ENCODE measurements around the gene ACTG1. TPM values are rescaled to one million over a fixed set of nuclear protein-coding genes. Genes with fewer than 3 reads are reported as not detected.
"Not testable (repeated sequence)": the region's sequence is repeated elsewhere in the genome, so short reads cannot be mapped to it uniquely, and the experiment has no call there.

ACTG1 gene
- total RNA-seq, 1 donor from 2014 or later = 3,857 TPM

DNA sequence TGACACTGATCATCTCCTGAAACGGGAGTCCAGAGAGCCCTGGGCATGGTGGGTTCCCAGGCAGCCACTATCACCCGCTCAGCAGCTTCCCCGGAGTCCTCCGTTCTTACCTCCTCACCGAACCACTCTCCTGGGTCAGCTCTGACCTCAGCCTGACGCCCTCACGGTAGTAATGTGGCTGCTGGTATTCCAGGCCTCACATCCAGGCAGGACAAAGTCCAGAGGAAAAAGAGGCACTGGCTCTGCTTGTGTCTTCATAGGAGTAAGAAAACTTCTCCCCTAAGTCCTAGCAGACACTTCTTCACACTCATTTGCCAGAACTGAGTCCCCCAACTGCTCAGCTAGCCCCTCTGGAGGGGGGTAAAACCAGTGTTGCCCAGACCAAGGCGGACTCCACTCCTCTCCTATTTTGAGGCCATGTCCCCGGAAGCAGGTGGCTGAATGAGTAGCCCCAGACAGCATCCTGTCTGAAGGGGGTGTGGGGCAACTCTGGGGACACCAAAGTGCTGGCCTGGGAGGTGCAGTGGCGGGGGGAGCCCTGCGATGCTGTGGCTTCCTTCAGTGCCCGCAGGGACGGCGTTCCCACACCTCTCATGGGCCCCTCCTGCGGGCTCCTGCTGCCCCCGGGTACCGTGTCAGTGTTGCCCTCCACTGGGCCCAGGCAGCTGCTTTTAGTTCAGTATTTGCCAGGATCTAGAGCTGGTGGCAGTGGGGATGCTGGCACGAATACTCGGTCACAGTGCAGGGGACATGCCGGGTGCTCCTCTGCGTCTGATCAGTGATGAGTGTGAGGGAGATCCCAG, 20.9 kb upstream of the ACTG1 start:
- DNase-seq (ENCODE audit: low spot score) = no peak

DNA sequence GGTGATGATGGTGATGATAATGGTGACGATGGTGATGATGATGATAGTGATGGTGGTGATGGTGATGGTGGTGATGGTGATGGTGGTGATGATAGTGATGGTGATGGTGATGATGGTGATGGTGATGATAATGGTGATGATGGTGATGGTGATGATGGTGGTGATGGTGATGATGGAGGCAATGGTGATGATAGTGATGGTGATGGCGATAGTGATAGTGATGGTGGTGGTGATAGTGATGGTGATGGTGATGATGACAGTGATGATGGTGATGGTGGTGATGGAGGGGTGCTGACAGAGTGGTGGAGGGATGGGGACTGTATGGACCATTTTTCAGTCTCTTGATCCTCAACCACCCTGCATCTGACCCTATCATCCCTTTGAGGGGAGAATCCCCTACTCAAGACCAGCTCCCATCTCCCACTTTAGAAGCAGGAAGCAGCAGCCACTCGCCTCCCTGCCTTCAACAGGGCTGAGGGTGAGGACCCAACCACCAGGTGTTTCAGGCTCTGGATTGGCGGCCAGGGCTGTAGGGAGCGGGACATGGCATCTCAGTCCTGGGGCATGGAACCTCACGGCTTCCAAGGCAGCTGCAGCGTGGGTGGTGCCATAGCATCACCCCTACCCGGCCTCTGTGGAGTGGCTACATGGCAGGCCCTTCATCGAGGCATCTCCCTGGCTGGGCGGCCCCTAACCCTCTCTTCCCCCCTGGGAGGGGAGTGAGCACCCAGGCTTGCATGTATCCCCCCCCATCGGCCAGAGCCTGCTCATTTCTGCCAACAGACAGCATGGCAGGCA, 20.1 kb upstream of the ACTG1 start:
- DNase-seq (ENCODE audit: low spot score) = no peak

DNA sequence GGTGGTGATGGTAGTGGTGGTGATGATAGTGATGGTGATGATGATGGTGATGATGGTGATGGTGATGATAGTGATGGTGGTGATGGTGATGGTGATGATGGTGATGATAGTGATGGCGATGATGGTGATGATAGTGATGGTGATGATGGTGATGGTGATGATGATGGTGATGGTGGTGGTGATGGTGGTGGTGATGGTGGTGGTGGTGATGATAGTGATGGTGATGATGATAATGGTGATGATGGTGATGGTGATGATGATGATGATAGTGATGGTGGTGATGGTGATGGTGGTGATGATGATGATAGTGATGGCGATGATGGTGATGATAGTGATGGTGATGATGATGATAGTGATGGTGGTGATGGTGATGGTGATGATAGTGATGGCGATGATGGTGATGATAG, 19.4 kb upstream of the ACTG1 start:
- DNase-seq (ENCODE audit: low spot score) = not testable (repeated sequence)

DNA sequence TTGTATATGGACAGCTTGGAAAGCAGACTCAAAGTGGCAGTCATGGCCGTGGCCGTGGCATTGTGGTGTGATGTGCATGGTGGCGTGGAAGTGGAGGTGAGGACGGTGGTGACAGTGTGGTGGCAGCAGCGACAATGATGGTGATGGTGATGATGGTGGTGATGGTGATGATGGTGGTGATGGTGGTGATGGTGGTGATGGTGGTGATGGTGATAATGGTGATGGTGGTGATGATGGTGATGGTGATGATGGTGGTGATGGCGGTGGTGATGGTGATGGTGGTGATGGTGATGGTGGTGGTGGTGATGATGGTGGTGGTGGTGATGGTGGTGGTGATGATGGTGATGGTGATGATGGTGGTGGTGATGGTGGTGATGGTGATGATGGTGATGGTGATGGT, 18.4 kb upstream of the ACTG1 start:
- DNase-seq (ENCODE audit: low spot score) = not testable (repeated sequence)

DNA sequence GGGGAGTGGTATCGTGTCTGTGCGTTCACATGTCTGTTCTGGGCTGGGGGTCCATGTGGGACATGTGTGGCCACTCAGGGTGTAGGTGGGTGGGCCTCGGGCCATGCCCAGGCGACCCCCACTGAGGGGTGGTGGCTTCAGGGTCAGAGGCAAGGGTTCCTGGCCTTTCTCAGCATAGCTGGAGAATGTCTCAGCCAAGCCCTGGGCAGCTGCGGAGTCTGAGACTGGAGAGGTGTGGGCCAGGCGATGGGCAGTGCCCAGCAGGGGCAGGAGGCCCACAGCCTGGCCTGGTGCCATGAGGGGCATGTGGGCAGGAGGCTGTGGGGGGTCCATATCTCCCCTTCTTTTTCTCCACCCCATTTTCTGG, 16.8 kb upstream of the ACTG1 start:
- DNase-seq (ENCODE audit: low spot score) = no peak

DNA sequence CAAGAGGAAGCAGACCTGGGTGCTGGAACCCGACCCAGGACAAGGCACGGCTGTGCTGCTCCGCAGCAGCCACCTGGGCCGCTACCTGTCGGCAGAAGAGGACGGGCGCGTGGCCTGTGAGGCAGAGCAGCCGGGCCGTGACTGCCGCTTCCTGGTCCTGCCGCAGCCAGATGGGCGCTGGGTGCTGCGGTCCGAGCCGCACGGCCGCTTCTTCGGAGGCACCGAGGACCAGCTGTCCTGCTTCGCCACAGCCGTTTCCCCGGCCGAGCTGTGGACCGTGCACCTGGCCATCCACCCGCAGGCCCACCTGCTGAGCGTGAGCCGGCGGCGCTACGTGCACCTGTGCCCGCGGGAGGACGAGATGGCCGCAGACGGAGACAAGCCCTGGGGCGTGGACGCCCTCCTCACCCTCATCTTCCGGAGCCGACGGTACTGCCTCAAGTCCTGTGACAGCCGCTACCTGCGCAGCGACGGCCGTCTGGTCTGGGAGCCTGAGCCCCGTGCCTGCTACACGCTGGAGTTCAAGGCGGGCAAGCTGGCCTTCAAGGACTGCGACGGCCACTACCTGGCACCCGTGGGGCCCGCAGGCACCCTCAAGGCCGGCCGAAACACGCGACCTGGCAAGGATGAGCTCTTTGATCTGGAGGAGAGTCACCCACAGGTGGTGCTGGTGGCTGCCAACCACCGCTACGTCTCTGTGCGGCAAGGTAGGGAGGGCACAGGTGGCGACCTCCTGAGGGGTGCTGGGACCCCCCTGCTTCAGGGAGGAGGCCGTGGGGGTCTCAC, 16.2 kb upstream of the ACTG1 start:
- DNase-seq (ENCODE audit: low spot score) = no peak

DNA sequence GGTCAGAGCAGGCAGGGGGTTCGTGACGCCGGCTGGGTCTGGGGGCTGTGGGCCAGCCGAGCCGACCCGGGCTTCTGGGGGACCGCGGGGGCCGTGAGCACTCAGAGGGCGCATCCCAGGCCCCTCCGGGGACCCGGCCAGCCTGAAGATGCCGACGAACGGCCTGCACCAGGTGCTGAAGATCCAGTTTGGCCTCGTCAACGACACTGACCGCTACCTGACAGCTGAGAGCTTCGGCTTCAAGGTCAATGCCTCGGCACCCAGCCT, 15.7 kb upstream of the ACTG1 start:
- no peak for DNase-seq (ENCODE audit: low spot score)

DNA sequence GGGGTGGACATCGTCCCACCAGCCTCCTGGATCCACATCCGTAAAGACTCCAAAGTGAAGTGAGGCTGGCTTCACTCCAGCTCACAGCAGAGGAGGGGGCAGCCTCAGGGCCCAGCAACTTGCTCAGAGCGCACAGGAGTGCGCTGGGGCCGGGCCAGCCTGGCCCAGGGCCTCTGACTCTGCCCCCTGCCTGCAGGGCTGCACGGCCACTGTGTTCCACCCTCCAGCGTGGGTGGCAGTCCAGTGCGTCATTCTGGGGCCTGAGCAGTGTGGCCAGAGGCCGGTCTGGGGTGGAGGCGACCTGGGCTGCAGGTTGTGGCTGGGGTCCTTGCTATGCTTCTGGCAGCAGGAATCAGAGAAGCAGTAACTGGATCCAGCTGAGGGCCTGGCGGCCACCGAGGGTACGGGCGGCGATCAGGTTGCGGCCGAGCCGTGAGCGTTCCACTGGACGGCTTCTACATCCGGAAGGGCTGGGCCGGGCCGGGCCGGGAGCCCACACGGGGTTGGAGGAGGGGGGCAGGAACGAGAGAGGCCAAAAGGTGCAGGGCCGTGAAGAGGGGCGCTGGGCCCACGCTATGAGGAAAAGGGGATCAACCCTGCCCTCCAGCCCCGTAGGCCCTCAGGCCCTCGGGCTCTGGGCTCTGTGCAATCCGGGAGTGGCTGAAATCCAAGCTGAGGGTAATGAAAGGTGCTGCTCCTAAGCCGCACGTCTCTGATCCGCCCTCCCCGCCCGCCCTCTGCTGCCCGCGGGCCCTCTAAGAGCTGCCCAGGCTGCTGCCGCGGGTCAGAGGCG, 15.2 kb upstream of the ACTG1 start, which contains the start of gene FSCN2:
Gene FSCN2, plus strand, starts transcription at position 787 of the 793 bp plus-strand sequence. CDS start 155 bp downstream, outside the sequence.
- no peak for DNase-seq (ENCODE audit: low spot score)

DNA sequence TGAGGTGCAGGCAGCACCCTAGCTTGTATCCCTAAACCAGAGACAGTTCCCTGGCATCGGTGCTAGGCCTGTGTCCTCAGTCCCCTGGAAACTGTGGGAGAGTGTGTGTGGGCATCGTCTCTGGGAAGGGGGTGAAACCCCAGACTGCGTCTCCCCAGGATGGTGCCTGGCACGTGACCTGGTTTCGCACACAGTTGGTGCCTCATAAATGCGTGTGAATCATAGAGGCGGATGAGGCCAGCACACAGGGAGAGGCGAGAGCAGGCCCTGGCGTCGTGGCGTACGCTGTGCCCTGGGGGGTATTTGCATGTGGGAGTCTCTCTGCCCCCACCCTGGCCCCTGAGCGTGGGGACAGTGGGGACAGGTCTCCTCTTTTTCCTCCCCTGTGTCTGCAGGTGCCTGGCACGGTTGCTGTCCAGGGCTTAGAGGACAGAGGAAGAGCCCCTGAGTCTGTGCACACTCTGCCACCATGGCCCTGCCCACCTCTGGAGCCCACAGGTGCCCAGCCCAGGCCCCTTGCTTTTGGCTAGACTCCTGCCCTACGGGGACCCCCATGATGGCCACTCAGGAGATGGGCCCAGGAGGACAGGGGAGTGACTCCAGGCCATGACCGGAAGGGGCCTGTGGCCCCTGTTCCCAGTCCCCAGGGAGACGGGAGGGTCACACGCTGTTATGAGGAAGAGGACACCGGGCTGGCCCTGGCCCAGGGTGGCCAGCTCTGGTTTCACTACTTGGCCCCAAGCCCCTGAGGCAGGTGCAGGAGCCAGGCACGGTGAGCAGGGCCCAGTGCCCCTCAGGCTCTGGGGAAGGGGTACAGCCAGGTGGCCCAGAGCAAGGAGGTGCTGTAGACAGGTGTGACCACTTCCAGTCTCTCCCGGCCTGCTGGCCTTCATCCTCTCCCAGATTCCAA, 14.3 kb upstream of the ACTG1 start:
- DNase-seq (ENCODE audit: low spot score) = no peak

DNA sequence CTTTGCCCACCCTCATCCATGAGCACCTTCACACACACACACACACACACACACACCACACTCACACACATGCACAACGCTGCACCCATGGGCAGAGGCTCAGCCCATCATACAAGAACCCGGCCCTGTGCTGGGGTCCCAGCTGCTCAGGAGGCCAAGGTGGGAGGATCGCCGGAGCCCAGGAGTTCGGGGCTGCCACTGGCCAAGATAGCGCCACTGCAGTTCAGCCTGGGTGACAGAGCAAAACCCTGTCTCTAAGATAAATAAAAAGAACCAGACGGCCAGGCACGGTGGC, 12.2 kb upstream of the ACTG1 start:
- no peak for DNase-seq (ENCODE audit: low spot score)

DNA sequence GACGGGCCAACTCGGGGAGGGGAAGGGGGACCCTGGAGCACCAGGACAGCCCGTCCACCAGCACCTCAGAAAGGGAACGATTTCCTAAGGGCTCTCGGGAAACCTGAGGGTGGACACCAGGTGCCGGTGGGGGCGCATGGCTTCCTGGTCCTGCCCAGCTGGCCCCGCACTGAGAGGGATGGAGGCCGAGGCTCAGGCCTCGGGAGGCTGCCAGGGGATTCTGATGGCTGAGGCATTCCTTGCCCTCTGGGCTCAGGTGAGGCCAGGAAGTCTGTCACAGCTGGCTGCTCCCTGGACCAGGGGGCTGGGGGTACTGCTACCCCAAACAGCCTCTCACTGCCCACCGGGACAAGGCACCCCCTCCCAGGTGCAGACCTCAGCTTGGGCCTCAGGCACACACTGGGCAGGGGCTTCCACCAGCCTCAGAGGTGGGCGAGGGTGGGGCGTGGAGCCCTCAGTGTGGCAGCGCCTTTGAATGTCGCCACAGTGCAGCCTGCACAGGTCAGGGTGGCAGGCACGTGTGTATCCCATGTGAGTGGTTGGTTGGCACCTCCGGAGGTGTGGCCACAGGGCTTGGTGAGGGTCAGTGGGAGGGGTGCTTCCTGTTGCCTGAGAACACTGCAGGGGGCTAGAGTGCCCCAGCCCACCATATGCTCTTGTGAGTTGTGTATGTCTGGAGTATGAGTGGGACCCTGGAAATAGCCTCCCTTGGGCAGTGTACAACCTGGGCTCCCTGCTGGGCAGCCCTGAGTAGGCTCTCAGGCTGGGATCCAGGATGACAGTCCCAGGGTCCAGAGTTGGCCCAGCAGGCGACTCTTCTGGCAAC, 11.7 kb upstream of the ACTG1 start:
- no peak for DNase-seq (ENCODE audit: low spot score)

DNA sequence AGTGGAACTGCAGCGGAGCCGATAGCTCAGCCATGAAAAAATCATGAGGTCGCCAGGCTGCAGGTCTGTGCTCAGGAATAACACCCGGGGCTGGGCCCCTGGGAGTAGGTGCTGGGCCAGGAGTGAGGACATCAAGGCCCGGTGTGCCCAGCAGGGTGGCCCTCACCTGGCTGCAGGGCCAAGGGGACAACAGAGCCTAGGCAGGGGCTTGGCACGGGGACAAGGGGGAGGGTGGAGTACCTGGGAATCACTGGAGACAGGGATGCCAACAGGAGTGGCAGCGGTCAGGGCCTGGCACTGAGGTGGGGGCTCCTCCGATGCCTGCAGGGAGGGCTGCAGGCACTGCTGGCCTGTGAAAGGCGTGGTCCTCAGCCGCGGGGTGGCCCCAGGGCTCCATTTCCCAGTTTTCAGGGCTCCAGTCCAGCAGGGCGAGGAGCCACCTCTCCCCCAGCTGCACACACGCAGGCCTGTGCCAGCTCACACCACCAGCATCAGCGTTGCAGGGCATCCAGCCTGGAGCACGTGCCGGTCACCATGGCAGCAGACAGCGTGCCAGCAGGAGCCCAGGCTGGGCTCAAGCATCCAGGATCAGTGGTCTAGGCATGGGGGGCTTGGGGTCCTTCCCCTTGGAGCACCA, 10.9 kb upstream of the ACTG1 start:
- no peak for DNase-seq (ENCODE audit: low spot score)

DNA sequence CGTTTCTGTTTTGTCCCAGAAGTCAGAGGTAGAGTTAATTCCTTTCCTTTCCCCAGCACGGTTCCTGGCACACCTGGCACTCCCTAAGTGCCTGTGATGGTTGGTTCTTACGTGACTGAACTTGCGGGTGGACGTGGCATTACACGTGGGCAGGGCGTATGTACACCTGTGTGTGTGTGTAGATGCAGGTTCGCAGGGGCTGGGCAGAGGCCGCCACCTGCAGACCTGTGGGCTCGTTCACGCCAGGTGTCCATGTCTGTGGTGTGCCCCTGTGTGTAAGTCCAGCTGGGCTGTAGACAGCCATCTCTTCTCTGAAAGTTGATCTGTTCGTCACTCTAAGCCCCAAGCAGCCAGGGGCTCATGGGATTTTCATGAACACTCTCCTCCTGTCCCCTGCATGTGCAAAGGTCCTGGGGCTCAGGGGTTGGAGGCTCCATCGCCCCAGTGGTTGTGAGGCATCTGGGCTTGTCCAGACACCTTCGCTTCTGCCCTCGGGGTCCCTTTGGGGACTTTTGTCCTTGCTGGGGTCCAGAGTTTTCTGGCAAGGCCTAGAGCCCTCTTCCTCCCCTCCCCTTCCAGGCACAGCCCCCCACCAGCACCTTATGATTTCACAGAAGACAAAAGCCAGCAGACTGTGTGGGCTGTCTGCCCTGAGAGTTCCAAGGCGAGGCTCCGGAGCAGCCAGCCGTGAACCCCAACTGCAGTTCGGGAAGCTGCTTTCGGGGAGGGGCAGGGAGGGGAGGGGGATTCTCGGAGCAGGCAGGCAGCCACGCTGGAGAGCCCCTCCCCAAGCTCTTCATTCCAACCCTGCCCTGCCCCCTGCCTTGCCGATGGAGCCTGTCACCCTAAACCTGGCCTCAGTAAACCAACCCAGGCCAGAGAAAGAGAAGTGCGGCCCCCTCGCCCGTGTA, 10.1 kb upstream of the ACTG1 start:
- no peak for DNase-seq (ENCODE audit: low spot score)

DNA sequence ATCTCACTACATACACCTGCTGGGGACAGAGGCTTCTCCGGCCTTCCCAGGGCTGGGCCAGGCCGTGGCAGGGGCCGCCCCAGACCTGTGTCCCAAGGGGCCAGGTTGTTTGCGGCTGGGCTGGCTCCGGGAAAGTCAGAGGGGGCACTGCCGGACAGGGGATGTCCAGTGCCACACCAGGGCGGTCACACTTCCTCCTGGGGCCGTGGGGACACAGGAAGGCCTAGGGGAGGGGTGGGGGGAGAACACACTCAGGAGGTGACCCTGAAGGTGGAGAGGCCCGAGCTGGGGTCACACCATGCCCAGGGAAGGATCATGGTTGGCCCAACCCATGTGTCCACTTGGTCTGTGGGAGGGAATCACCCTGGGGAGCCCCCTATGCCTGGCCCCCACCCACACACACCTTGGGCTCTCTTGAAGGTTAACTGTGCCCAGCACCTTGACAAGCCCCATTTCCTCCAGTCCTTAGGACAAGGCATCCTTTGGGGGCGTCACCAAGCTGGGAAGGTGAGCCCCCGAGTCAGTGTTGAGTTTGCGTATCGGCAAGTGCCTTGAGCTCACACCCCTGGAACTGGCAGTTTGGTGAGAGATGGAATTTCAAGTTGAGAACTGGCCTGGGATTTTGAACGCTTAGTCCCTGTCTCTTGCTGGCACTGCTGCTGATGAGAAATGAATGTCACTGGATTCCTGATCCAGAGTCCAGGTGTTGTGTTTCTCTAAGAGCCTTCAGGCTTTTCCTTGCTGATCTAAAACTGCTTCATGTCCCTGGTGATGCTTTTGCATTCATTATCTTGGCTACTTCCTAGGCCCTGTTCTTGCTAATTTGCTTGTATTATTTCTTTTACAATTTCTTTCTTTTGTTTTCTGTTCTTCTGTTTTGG, 7.7 kb upstream of the ACTG1 start:
- no peak for DNase-seq (ENCODE audit: low spot score)

DNA sequence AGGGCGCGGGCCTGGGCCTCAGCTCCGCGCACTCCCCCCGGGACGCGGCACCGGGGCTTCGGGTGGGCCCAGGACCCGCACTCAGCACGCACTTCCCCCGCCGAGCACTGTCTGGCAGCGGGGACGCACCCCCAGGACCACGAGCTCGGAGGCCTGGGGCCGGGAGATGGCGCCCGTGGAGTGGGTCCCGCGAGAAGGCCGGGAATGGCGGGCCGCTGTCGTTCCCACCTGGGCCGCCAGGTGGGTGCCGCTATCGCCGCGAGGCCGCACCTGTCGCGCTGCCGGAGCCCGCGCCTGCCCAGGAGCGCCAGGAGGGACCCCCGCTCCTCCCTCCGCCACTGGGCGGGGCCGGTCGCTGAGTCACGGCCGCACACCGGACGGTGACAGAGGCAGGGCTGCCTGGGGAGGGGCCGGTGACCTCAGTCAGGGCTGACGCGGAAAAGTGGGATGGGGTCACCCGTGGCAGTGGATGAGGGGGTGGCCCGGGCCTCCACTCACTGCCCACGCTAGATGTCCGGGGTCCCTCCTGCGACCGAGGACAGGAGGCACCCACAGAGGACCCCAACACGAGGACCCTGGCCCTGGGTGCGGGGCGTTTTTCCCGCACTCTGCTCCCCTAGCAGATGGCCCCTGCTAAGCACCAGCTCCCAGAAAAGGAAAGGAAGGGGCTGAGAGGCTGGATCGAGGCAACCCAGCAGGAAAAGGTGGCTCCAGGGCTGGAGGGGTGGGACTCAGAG, 6.9 kb upstream of the ACTG1 start:
- DNase-seq (ENCODE audit: low spot score) = peak; percentile 73

DNA sequence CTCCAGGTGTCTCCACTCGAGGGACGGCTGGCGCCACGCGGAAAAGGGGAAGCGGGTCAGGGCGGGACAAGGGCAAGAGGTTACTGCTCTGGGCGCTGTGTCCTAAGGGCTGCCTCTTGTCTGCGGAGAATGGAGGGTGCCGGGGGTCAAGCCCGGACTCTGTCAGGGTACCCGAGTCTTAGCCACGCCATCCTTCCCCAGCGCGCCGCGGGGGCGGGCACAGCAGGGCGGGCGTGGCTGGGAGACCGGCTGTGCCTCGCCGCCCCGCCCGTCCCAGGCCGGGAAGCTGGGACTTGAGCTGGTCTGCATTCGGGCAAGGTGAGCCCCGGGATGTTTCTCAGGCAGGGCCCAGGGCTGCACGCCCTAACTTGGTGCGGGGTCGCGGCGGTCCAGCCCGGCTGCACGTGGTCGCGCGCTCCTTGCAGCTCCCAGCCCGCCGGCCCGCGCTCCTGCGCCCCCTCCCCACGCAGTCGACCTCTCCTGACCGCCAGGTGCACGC, 6.2 kb upstream of the ACTG1 start:
- no peak for DNase-seq (ENCODE audit: low spot score)

All from ureter (tissue), 1 donor.